Suprapubic skin (tissue), 4 donors: Measurements from ENCODE around the gene SLC38A10.

Source experiments
- EP300 ChIP-seq: sonication (generic); formaldehyde crosslinking; IDR thresholded peaks from one replicate; pipeline ENCODE4 v1.6.1; 2017; ENCODE audit warnings: antibody characterized with exemption
- POLR2A ChIP-seq, 2 donors: fragments of 450-650 bp; IDR thresholded peaks; one replicate each; pipeline ENCODE4 v1.6.1; 2017; ENCODE audit warnings: antibody characterized with exemption in 2 of 2, mild to moderate bottlenecking in 2 of 2, moderate library complexity in 2 of 2
- POLR2AphosphoS5 ChIP-seq, 3 donors: sonication (generic); formaldehyde crosslinking; IDR thresholded peaks; one replicate each; pipeline ENCODE4 v1.6.1; 2017; ENCODE audit warnings: antibody characterized with exemption in 3 of 3
- TF ChIP-seq, protein P1 (sequence below), 2 donors: fragments of 200-600 bp in 1 of 2; fragments of 450-650 bp in 1 of 2; sonication (generic) in 1 of 2; IDR thresholded peaks; one replicate each; pipeline ENCODE4 v1.5.1; 2016 to 2019; ENCODE audit warnings: antibody characterized with exemption in 2 of 2, mild to moderate bottlenecking in 1 of 2, moderate library complexity in 1 of 2

GRCh38 chr17:81267390-81268067, 27.6 kb downstream of the SLC38A10 start:
- TF ChIP-seq EP300 (no peak), POLR2A (IDR thresholded peaks at IDR 0.05) (no peak), POLR2AphosphoS5 (IDR thresholded peaks at IDR 0.05) (no peak)
- TF ChIP-seq, protein P1, sequence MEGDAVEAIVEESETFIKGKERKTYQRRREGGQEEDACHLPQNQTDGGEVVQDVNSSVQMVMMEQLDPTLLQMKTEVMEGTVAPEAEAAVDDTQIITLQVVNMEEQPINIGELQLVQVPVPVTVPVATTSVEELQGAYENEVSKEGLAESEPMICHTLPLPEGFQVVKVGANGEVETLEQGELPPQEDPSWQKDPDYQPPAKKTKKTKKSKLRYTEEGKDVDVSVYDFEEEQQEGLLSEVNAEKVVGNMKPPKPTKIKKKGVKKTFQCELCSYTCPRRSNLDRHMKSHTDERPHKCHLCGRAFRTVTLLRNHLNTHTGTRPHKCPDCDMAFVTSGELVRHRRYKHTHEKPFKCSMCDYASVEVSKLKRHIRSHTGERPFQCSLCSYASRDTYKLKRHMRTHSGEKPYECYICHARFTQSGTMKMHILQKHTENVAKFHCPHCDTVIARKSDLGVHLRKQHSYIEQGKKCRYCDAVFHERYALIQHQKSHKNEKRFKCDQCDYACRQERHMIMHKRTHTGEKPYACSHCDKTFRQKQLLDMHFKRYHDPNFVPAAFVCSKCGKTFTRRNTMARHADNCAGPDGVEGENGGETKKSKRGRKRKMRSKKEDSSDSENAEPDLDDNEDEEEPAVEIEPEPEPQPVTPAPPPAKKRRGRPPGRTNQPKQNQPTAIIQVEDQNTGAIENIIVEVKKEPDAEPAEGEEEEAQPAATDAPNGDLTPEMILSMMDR (IDR thresholded peaks at IDR 0.05), result no peak
